ENCODE measurements around the gene FXN.
"Not testable (repeated sequence)": the region's sequence is repeated elsewhere in the genome, so short reads cannot be mapped to it uniquely, and the experiment has no call there.

FXN gene

DNA sequence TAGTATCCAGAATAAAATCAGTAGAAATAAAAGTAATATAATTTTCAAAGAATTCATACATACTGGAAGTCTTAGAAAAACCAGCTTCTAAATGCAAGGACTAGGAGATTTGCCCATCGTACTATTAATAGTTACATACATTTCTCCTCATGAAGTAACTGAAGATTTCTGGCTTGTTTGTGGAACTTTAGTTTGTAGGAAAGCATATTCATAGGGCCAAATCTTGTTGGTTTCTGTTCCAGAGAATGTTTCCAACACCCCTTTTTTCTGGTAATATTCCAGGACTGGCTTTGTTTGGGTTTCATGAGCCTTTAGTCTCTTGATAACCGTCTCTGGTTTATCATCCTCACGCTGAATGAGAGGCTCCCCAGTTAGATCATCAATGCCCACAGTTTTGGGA lies 72.2 kb downstream of the FXN start:
- DNase-seq = no peak

- not testable (repeated sequence) for DNase-seq
Measured at GRCh38 chr9:69108706-69109105, 73.2 kb downstream of the FXN start.

- DNase-seq = no peak
Measured at GRCh38 chr9:69109152-69109551, 73.6 kb downstream of the FXN start.

DNA sequence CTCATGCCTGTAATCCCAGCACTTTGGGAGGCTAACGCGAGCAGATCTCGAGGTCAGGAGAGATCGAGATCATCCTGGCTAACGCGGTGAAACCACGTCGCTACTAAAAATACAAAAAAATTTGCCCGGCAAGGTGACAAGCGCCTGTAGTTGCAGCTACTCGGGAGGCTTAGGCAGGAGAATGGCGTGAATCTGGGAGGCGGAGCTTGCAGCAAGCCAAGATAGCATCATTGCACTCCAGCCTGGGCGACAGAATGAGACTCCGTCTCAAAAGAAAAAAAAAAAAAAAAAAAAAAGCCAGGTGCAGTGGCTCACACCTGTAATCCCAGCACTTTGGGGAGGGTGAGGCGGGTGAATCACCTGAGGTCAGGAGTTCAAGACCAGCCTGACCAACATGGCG lies 77.1 kb downstream of the FXN start:
- not testable (repeated sequence) for DNase-seq

DNA sequence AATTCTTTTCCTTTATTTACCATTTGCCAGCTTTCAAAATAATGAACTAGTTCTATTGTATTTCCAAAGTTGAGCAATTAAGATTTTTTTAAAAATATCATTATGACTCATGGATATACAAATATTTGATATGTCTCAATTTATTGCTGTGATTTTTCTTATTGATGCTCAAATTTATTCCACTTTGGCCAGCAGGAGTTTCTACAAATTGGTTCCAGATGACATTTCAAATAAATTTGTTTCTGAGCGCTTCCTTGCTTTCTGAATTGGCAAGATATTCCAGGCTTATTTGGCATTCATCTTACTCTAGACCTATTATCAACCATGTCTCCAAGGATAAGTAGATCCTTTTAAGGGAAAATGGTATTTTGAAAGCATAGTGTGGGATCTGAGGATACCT lies 80.1 kb downstream of the FXN start:
- DNase-seq = peak; percentile 72

- no peak for DNase-seq
Measured at GRCh38 chr9:69118656-69119055, 83.1 kb downstream of the FXN start.

DNA sequence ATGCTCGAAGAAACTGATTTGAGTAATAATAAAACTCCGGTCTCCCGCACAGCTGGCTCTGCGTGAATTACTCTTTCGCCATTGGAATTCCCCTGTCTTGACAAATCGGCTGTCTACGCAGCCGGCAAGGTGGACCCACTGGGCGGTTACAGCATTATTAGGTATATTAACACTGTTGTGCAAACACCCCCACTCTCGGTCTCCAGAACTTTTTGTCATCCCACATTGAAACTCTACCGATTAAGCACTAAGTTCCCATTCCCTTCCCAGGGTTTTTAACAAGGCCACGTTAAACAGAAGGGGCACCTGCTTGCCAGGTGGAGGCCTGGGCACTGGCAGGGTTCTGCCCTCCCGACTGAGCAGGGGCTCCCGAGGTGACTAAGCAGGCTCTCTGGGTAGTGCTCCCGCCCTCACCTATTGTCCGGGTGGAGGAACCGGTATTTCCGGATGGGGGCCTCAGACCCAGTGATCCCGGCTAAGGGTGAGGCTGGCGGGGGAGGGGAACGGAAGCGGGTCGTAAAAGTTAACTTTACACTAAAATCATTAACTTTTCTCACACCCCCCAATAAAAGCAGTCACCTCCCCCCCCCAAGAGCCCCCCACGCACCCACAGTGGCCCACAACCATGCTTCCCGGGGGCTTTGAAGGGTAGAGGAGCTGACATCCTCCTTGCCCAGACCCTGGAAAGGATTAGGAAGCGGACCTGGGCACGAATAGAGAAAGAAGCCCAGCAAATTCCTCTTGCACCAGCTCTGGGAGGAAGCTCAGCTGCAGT lies 85.0 kb downstream of the FXN start:
- DNase-seq = no peak

GRCh38 chr9:69121155-69122081 lies 85.9 kb downstream of the FXN start:
- peak; percentile 22 for DNase-seq

- peak; percentile 37 for DNase-seq
Measured at GRCh38 chr9:69122082-69122548, 86.6 kb downstream of the FXN start.

GRCh38 chr9:69122549-69123141 lies 87.1 kb downstream of the FXN start:
- peak; percentile 82 for DNase-seq

DNA sequence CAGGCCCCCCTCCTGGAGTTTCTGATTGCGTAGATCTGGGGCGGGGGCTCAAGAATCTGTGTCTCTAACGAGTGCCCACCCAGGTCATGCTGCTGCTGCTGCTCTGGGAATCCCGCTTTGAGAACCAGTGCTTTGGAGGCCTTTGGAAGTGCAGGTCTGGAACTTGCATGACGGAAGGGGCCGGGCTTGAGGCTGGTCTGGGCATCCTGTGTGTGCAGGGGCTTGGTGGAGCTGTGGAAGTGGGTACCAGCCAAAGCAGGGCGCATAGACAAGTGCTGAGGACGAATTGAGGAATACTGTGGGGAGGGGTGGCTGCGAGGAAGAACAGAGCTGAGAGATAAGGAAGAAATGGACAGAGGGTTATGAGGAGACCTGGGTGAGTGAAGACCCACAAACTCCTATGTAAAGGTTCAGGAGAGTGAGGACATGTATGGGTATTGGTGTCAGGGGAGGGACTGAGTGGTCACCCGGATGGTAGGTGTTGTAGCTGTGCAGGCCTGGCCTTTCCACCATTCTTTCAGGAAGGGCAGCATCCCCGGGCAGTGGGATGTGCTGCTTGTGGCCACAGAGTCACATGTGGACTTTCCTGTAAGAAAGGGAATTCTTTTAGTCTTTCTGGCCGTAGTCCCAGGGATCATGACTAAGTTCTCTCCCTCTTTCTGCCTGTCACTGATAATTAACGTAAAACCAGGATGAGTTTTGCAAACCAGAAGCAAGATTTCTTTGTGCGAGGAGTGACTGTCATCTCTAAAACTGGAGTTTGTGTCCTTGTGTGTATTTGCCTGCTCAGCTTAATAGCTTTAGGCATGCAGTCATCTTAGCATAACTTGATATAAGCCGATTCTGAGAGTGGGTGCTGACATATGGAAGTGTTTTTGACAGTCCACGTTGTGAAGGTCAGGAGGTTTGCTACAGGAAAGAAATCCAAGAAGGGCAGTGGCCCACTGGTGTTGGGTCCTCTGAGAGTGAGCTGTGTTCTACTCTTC lies 95.2 kb downstream of the FXN start:
- peak; percentile 89 for DNase-seq

- peak; percentile 98 for DNase-seq
Measured at GRCh38 chr9:69131682-69132081, 96.1 kb downstream of the FXN start.

DNA sequence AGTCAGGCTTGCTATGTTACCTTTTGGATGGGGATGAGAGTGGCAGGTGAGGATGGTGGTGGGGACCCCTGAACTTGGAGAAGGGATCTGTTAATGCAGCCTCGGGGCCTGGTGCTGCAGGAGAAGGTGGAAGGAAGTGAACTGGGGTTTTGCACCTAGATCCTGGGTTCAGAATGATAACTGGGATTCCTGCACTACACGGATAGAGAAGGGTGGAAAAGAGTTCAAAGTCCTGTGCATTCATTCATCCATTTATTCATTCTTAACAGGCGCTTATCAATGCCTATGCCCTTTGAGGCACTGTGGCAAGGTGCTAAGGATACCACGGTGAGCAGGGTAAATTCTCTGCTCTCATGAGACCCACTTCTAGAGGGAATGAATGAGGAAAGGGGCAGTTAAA lies 96.8 kb downstream of the FXN start:
- DNase-seq = no peak

- DNase-seq = no peak
Measured at GRCh38 chr9:69134412-69134811, 98.9 kb downstream of the FXN start.

GRCh38 chr9:69136185-69136584 lies 100.6 kb downstream of the FXN start:
- DNase-seq = no peak

DNA sequence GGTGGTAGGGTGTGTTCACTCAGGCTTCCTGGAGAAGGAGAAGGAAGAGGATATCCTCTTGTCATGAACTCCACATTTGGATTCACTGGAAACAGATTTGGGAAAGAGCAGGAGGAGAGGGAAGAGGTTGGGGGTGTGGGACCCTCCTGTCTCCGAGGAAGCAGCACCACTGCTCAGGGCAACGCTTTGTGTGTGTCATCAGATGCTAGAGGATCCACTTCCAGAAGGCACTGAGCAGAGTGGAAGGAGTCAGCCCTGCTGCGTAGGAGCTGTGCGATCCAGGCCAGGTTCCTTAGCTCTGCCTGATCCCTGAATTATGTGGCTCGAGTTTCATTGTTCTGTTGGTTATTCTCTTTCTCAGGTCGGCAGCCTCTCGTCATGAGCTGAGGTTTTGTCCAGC lies 101.2 kb downstream of the FXN start:
- no peak for DNase-seq

GRCh38 chr9:69137311-69137710 lies 101.8 kb downstream of the FXN start:
- no peak for DNase-seq

DNA sequence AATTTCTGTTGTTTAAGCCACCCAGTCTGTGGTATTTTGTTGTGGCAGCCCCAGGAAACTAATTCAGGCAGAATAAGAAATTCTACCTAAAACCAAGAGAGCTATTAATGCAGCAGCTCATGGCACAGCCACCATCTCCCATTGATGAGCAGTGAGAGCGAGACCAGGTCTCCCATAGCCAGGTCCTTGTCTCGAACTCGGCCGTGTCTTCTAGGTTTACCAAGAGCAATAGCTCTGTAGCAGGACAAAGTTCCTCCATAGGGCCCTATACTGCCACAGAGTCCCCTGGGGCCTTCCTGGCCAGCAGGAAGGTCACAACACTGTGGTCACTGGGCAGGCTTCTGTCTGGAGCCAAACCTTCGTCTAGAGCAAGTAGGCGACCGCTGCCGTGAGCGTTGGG lies 104.0 kb downstream of the FXN start:
- DNase-seq = no peak

- no peak for DNase-seq
Measured at GRCh38 chr9:69140123-69140735, 104.7 kb downstream of the FXN start.

DNA sequence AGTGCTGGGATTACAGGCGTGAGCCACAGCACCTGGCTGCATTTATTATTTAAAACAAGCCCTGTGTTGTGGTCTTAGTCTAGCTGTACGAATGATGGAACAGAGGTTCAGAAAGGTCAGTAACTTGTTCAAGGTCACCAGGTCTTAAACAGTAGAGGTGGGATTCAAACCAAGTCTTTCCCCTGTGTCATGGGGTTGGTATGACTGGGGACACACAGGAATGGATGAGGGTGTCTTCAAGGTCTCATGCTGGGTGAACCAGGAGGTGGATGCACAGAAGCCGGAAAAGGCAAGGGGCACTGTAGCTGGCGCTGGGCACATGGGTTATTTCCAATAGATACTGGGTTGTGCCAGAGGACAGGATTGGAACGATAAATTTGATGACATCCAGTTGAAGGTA lies 106.3 kb downstream of the FXN start:
- DNase-seq = no peak

DNA sequence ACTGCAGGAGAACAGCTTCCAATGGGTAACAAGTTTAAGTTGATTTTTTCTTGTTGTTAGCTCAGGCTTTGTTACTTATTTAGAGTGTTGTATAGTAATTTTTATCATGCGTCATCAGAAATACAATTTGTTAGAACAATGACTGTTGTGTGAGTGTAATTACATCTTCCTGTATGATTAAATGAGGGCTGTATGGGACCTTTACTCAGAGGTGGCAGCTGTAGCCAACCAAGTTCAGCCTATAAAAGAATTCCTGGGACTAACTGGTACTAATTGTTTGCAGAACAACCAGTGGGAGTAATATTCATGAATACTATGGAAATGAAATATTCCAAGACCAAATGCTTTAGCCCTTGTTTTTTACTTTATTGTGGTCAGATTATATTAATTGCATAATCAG lies 107.7 kb downstream of the FXN start:
- DNase-seq = peak; percentile 31
